ENCODE measurements around the gene FAM135A.

The FAM135A gene

GRCh38 chr6:70404658-70405057 is 8.7 kb upstream of the FAM135A start:
- Histone ChIP-seq H3K27ac (ENCODE audit: low read depth, low read length) (no peak overlapping the region), H3K4me1 (ENCODE audit: control insufficient read depth, insufficient read depth, low read length) (no peaks in the 10 kb centered on the region), H3K9ac (ENCODE audit: low read length) (no peak overlapping the region), H3K36me3 (ENCODE audit: control insufficient read depth, insufficient read depth, low read length) (no peaks in the 10 kb centered on the region), H3K27me3 (ENCODE audit: control insufficient read depth, insufficient read depth, low read length) (no peaks in the 10 kb centered on the region), H3K4me3 (ENCODE audit: low read length) (no peak overlapping the region)

- Histone ChIP-seq H3K36me3 (ENCODE audit: control insufficient read depth, insufficient read depth, low read length) (no peaks in the 10 kb centered on the region), H3K4me3 (ENCODE audit: low read length) (no peak overlapping the region), H3K4me1 (ENCODE audit: control insufficient read depth, insufficient read depth, low read length) (no peaks in the 10 kb centered on the region), H3K27me3 (ENCODE audit: control insufficient read depth, insufficient read depth, low read length) (no peaks in the 10 kb centered on the region), H3K27ac (ENCODE audit: low read depth, low read length) (no peak overlapping the region), H3K9ac (ENCODE audit: low read length) (no peak overlapping the region)
Measured at GRCh38 chr6:70409216-70409615, 4.1 kb upstream of the FAM135A start.

- Histone ChIP-seq H3K27me3 (ENCODE audit: control insufficient read depth, insufficient read depth, low read length) (no peaks in the 10 kb centered on the region), H3K27ac (ENCODE audit: low read depth, low read length) (no peak overlapping the region), H3K36me3 (ENCODE audit: control insufficient read depth, insufficient read depth, low read length) (no peaks in the 10 kb centered on the region), H3K9ac (ENCODE audit: low read length) (no peak overlapping the region), H3K4me3 (ENCODE audit: low read length) (peak overlapping the region; percentile 93), H3K4me1 (ENCODE audit: control insufficient read depth, insufficient read depth, low read length) (no peaks in the 10 kb centered on the region)
Measured at GRCh38 chr6:70411542-70412251, 1.6 kb upstream of the FAM135A start.

GRCh38 chr6:70412252-70413113 is 825 bp upstream of the FAM135A start:
- Histone ChIP-seq H3K9ac (ENCODE audit: low read length) (peak overlapping the region; percentile 14), H3K4me3 (ENCODE audit: low read length) (peak overlapping the region; percentile 93), H3K4me1 (ENCODE audit: control insufficient read depth, insufficient read depth, low read length) (no peaks in the 10 kb centered on the region)

GRCh38 chr6:70413992-70414494 is 735 bp downstream of the FAM135A start:
- Histone ChIP-seq H3K36me3 (ENCODE audit: control insufficient read depth, insufficient read depth, low read length) (no peaks in the 10 kb centered on the region), H3K4me1 (ENCODE audit: control insufficient read depth, insufficient read depth, low read length) (no peaks in the 10 kb centered on the region), H3K4me3 (ENCODE audit: low read length) (peak overlapping the region; percentile 93), H3K27ac (ENCODE audit: low read depth, low read length) (peak overlapping the region; percentile 67), H3K9ac (ENCODE audit: low read length) (peak overlapping the region; percentile 35), H3K27me3 (ENCODE audit: control insufficient read depth, insufficient read depth, low read length) (no peaks in the 10 kb centered on the region)

More at GRCh38 chr6:70412252-70413113, 825 bp upstream of the FAM135A start:
- peak overlapping the region; percentile 67 for H3K27ac ChIP-seq (ENCODE audit: low read depth, low read length)
- no peaks in the 10 kb centered on the region for H3K36me3 ChIP-seq (ENCODE audit: control insufficient read depth, insufficient read depth, low read length)
- no peaks in the 10 kb centered on the region for H3K27me3 ChIP-seq (ENCODE audit: control insufficient read depth, insufficient read depth, low read length)

- H3K27ac ChIP-seq (ENCODE audit: low read depth, low read length) = no peak overlapping the region
- peak overlapping the region; percentile 93 for H3K4me3 ChIP-seq (ENCODE audit: low read length)
- no peaks in the 10 kb centered on the region for H3K27me3 ChIP-seq (ENCODE audit: control insufficient read depth, insufficient read depth, low read length)
- H3K4me1 ChIP-seq (ENCODE audit: control insufficient read depth, insufficient read depth, low read length) = no peaks in the 10 kb centered on the region
- H3K36me3 ChIP-seq (ENCODE audit: control insufficient read depth, insufficient read depth, low read length) = no peaks in the 10 kb centered on the region
- no peak overlapping the region for H3K9ac ChIP-seq (ENCODE audit: low read length)
Measured at GRCh38 chr6:70414813-70415212, 1.5 kb downstream of the FAM135A start.

- Histone ChIP-seq H3K9ac (ENCODE audit: low read length) (no peak overlapping the region), H3K36me3 (ENCODE audit: control insufficient read depth, insufficient read depth, low read length) (peaks cover 3% of the 10 kb centered on the region), H3K4me1 (ENCODE audit: control insufficient read depth, insufficient read depth, low read length) (no peaks in the 10 kb centered on the region), H3K4me3 (ENCODE audit: low read length) (peak overlapping the region; percentile 93), H3K27ac (ENCODE audit: low read depth, low read length) (no peak overlapping the region), H3K27me3 (ENCODE audit: control insufficient read depth, insufficient read depth, low read length) (no peaks in the 10 kb centered on the region)
Measured at GRCh38 chr6:70415247-70415646, 1.9 kb downstream of the FAM135A start.

- H3K4me3 ChIP-seq (ENCODE audit: low read length) = no peak overlapping the region
- no peak overlapping the region for H3K9ac ChIP-seq (ENCODE audit: low read length)
- H3K27me3 ChIP-seq (ENCODE audit: control insufficient read depth, insufficient read depth, low read length) = no peaks in the 10 kb centered on the region
- no peak overlapping the region for H3K27ac ChIP-seq (ENCODE audit: low read depth, low read length)
- peaks cover 3% of the 10 kb centered on the region for H3K36me3 ChIP-seq (ENCODE audit: control insufficient read depth, insufficient read depth, low read length)
- H3K4me1 ChIP-seq (ENCODE audit: control insufficient read depth, insufficient read depth, low read length) = no peaks in the 10 kb centered on the region
Measured at GRCh38 chr6:70415660-70416059, 2.4 kb downstream of the FAM135A start.

GRCh38 chr6:70421509-70421908 is 8.2 kb downstream of the FAM135A start:
- no peaks in the 10 kb centered on the region for H3K27me3 ChIP-seq (ENCODE audit: control insufficient read depth, insufficient read depth, low read length)
- H3K4me1 ChIP-seq (ENCODE audit: control insufficient read depth, insufficient read depth, low read length) = no peaks in the 10 kb centered on the region
- H3K9ac ChIP-seq (ENCODE audit: low read length) = no peak overlapping the region
- H3K36me3 ChIP-seq (ENCODE audit: control insufficient read depth, insufficient read depth, low read length) = peaks cover 3% of the 10 kb centered on the region
- no peak overlapping the region for H3K27ac ChIP-seq (ENCODE audit: low read depth, low read length)
- H3K4me3 ChIP-seq (ENCODE audit: low read length) = no peak overlapping the region

GRCh38 chr6:70423189-70424134 is 10.2 kb downstream of the FAM135A start:
- no peaks in the 10 kb centered on the region for H3K4me1 ChIP-seq (ENCODE audit: control insufficient read depth, insufficient read depth, low read length)
- H3K27ac ChIP-seq (ENCODE audit: low read depth, low read length) = no peak overlapping the region
- H3K36me3 ChIP-seq (ENCODE audit: control insufficient read depth, insufficient read depth, low read length) = peaks cover 3% of the 10 kb centered on the region

GRCh38 chr6:70424291-70424690 is 11.0 kb downstream of the FAM135A start:
- H3K4me3 ChIP-seq (ENCODE audit: low read length) = no peak overlapping the region
- no peaks in the 10 kb centered on the region for H3K4me1 ChIP-seq (ENCODE audit: control insufficient read depth, insufficient read depth, low read length)
- H3K36me3 ChIP-seq (ENCODE audit: control insufficient read depth, insufficient read depth, low read length) = peaks cover 3% of the 10 kb centered on the region
- H3K27ac ChIP-seq (ENCODE audit: low read depth, low read length) = no peak overlapping the region
- no peak overlapping the region for H3K9ac ChIP-seq (ENCODE audit: low read length)
- no peaks in the 10 kb centered on the region for H3K27me3 ChIP-seq (ENCODE audit: control insufficient read depth, insufficient read depth, low read length)

More at GRCh38 chr6:70423189-70424134, 10.2 kb downstream of the FAM135A start:
- no peak overlapping the region for H3K4me3 ChIP-seq (ENCODE audit: low read length)
- H3K9ac ChIP-seq (ENCODE audit: low read length) = no peak overlapping the region
- no peaks in the 10 kb centered on the region for H3K27me3 ChIP-seq (ENCODE audit: control insufficient read depth, insufficient read depth, low read length)

GRCh38 chr6:70436320-70436719 is 23.0 kb downstream of the FAM135A start:
- Histone ChIP-seq H3K4me3 (ENCODE audit: low read length) (no peak overlapping the region), H3K27ac (ENCODE audit: low read depth, low read length) (no peak overlapping the region), H3K4me1 (ENCODE audit: control insufficient read depth, insufficient read depth, low read length) (no peaks in the 10 kb centered on the region), H3K36me3 (ENCODE audit: control insufficient read depth, insufficient read depth, low read length) (peaks cover 3% of the 10 kb centered on the region), H3K27me3 (ENCODE audit: control insufficient read depth, insufficient read depth, low read length) (no peaks in the 10 kb centered on the region), H3K9ac (ENCODE audit: low read length) (no peak overlapping the region)

Data from rectal smooth muscle tissue (tissue), 1 donor.